ENCODE measurements around the gene TMEFF2.

The TMEFF2 gene

DNA sequence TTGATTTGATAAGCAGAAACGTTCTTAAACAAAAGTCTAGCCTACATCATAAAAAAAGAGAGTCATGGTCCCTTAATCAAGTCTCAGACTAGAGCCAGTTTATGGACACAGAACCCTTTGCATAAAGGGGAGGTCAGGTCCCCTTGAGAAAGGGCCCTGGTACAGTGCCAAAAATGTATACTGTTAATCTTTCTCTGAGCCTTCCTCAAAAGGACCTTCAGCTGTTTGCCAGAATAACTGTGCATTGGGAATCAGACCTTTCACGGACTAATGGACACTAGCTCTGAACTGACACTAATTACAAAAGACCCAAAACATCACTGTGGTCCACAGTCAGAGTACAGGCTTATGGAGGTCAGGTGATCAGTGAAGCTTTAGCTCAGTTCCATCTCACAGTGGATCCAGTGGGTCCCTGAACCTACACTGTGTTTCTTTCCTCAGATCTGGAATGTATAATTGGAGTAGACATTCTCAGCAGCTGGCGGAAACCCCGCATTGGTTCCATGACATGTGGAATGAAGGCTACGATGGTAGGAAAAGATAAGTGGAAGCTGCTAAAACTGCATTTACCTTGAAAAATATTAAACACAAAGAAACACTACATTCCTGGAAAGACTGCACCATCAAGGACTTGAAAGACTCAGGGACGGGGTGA is 151.4 kb downstream of the TMEFF2 start:
- DNase-seq (ENCODE audit: low read depth): no peak
- no peak overlapping the region for H3K4me3 ChIP-seq (ENCODE audit: low read length)
- TF ChIP-seq, protein P1, sequence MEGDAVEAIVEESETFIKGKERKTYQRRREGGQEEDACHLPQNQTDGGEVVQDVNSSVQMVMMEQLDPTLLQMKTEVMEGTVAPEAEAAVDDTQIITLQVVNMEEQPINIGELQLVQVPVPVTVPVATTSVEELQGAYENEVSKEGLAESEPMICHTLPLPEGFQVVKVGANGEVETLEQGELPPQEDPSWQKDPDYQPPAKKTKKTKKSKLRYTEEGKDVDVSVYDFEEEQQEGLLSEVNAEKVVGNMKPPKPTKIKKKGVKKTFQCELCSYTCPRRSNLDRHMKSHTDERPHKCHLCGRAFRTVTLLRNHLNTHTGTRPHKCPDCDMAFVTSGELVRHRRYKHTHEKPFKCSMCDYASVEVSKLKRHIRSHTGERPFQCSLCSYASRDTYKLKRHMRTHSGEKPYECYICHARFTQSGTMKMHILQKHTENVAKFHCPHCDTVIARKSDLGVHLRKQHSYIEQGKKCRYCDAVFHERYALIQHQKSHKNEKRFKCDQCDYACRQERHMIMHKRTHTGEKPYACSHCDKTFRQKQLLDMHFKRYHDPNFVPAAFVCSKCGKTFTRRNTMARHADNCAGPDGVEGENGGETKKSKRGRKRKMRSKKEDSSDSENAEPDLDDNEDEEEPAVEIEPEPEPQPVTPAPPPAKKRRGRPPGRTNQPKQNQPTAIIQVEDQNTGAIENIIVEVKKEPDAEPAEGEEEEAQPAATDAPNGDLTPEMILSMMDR (conservative IDR thresholded peaks at IDR 0.05; ENCODE audit: low read length): no peak

DNA sequence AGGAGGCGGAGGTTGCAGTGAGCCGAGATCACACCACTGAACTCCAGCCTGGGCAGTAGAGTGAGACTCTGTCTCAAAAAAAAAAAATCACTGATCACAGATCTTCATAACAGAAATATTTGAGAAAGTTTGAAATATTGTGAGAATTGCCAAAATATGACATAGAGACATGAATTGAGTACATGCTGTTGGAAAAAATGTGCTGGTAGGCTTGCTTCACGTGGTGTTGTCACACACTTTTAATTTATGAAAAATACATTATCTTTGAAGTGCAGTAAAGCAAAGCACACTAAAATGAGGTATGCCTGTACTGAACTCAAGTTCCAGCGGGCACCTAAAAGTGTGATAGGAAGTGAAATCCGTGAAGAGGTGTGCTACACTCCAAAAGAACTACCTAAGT is 152.6 kb downstream of the TMEFF2 start:
- no peak for DNase-seq (ENCODE audit: low read depth)
- TF ChIP-seq, protein P1 (conservative IDR thresholded peaks at IDR 0.05; ENCODE audit: low read length): no peak
- no peak overlapping the region for H3K4me3 ChIP-seq (ENCODE audit: low read length)

DNA sequence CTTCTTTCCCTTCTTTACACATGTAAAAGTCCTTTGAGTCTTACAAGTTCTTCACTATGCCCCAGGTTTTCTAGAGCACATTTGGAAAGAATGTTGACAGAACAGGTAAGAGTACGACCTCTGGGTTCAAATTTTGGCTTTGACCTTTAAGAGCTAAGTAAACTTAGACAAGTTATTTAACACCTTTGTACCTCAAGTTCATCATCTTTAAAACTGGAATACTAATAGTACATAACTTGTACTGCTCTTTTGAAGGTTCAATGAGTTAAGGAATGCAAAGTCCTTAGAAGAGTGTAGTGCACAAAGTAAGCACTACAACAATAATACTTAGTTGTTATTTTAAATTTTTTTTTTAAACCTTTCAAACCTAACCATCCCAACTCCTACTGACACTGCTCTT is 156.6 kb downstream of the TMEFF2 start:
- TF ChIP-seq, protein P1 (conservative IDR thresholded peaks at IDR 0.05; ENCODE audit: low read length): no peak
- H3K4me3 ChIP-seq (ENCODE audit: low read length): no peak overlapping the region
- no peak for DNase-seq (ENCODE audit: low read depth)

DNA sequence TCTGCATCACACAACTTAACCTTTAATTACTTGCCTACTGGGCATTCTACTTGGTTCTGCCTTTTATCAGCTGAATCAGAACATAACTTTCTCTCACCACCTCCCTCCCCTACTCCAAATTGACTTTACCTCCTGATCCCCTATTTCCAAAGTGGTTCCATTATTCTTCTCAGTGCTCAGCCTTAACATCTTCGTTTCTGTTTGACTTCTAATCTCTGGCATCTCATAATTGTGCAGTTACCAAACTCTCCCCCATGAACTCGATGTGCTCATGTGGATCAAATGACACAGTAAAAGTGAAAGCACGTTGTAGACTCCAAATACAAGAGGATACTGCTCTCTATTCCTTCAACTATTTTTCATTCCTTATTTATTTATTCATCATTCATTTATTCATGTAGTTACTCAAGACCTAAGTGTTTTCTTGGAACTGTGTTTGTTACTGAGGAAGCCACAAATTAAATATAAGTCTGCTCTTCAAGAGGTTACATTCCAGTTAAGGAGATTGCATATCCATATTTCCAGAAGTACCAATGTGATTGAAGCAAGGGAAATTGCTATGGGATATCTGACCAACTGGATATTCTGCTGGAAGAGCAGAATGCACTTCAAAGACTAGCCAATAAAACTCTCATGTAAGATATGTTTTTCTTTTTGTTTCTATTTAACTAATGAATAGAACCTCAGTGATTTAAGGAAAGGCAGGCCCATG is 158.8 kb downstream of the TMEFF2 start:
- TF ChIP-seq, protein P1 (conservative IDR thresholded peaks at IDR 0.05; ENCODE audit: low read length): no peak
- H3K4me3 ChIP-seq (ENCODE audit: low read length): peak overlapping the region; percentile 13; the same call in 1 of the 2 replicates
- peak; percentile 60 for DNase-seq (ENCODE audit: low read depth)

DNA sequence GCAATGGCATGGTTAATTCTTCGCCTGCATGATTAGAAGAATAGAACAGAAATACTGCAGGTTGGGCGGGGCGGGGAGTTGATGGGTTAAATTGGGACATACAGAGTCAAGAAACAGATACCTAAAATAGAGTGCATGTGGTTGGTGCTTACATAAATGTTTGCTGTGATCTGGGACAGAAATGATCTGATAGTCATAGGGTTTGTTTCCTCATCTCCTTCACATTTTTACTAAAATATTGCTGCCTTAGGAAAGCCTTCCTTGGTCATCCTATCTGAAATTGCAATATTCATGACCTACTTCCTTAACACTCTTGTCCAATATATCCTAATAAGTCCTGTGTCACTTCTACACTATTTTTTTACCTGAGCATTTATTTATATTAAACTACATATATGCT is 163.9 kb downstream of the TMEFF2 start:
- H3K4me3 ChIP-seq (ENCODE audit: low read length): no peak overlapping the region
- TF ChIP-seq, protein P1 (conservative IDR thresholded peaks at IDR 0.05; ENCODE audit: low read length): no peak
- DNase-seq (ENCODE audit: low read depth): no peak

DNA sequence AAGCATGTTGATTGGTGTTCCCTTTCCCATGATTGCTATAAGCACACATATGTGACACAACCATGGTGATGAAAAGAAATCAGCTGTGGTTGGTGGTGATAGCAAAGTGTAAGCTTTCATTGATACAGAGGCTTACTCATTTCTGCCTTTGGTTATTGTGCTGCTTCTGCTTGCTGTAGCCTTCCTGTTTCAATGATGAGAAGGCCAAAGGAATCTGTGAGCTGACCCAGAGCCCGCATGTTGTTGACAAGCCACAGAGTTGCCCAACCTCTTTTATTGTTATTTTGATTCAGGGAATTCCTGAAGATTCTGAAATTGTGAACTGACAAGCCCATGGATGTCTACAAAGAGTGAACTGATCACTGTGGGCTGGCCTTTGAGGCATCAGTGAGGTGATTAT is 164.4 kb downstream of the TMEFF2 start:
- TF ChIP-seq, protein P1 (conservative IDR thresholded peaks at IDR 0.05; ENCODE audit: low read length): no peak
- DNase-seq (ENCODE audit: low read depth): peak; percentile 36
- no peak overlapping the region for H3K4me3 ChIP-seq (ENCODE audit: low read length)

DNA sequence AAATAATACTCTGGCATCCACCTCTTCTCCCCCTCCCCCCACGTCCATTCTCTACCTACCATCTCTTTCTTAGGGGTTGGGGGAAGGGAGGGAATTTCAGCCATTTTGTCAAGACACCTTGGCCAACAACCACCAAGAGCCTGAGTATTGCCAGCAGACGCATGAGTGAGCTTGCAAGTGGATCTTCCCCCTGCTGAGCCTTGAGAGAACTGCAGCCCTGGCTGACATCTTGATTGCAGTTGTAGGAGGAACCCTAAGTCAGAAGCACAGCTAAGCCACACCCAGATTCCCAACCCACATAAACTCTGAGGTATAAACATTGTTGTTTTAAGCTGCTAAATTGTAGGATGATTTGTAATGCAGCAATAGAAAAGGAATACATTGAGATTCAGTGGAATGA is 165.6 kb downstream of the TMEFF2 start:
- DNase-seq (ENCODE audit: low read depth): no peak
- H3K4me3 ChIP-seq (ENCODE audit: low read length): no peak overlapping the region
- TF ChIP-seq, protein P1 (conservative IDR thresholded peaks at IDR 0.05; ENCODE audit: low read length): peak; percentile 16; the same call in 1 of the 2 replicates

Measured in AG10803 (cell line).